Neural crest cell (in vitro differentiated cells): ENCODE measurements around the gene HSPBP1. TPM values are rescaled to one million over a fixed set of nuclear protein-coding genes. Genes with fewer than 3 reads are reported as not detected.

Source experiments
- DNase-seq: peaks from one replicate; pipeline ENCODE4 v3.0.0; 2021; ENCODE audit warnings: low read depth, mixed read lengths, low spot score
- H3K27ac Mint-ChIP-seq: one replicate; pipeline ENCODE4 v1.8.0; 2021; ENCODE audit warnings: mild to moderate bottlenecking, mixed read lengths; ENCODE audit not compliant: unreplicated experiment
- H3K27me3 Mint-ChIP-seq: 2 replicates; pipeline ENCODE4 v1.8.0; 2021; ENCODE audit warnings: low read depth, mild to moderate bottlenecking, mixed read lengths
- H3K36me3 Mint-ChIP-seq: 2 replicates; pipeline ENCODE4 v1.8.0; 2021; ENCODE audit warnings: low read depth, mild to moderate bottlenecking, mixed read lengths
- H3K4me1 Mint-ChIP-seq: 2 replicates; pipeline ENCODE4 v1.8.0; 2021; ENCODE audit warnings: mixed read lengths
- H3K4me3 Mint-ChIP-seq: one replicate; pipeline ENCODE4 v1.8.0; 2021; ENCODE audit warnings: mild to moderate bottlenecking, mixed read lengths
- H3K9me3 Mint-ChIP-seq: 2 replicates; pipeline ENCODE4 v1.8.0; 2021; ENCODE audit warnings: mixed read lengths
- CTCF ChIP-seq: fragments of 200-600 bp; sonication (generic); conservative IDR thresholded peaks from 2 replicates; pipeline ENCODE4 v1.5.0; 2021; ENCODE audit warnings: antibody characterized with exemption, mild to moderate bottlenecking
- total RNA-seq: library from RNA; stranded (reverse); gene quantifications from 2 replicates; pipeline ENCODE4 v1.2.1, GENCODE V29; 2021

The HSPBP1 gene
- total RNA-seq, 1 donor from 2014 or later = 54.7 TPM

GRCh38 chr19:55255618-55256423, 24.1 kb downstream of the HSPBP1 start:
- H3K27ac Mint-ChIP-seq = peak overlapping the region; percentile 45
- no peak for TF ChIP-seq CTCF
- no peaks in the 10 kb centered on the region for H3K9me3 Mint-ChIP-seq
- H3K27me3 Mint-ChIP-seq = no peaks in the 10 kb centered on the region
- H3K4me3 Mint-ChIP-seq = peak overlapping the region; percentile 98
- no peaks in the 10 kb centered on the region for H3K36me3 Mint-ChIP-seq
- peaks cover 50% of the 10 kb centered on the region for H3K4me1 Mint-ChIP-seq
- DNase-seq = no peak

GRCh38 chr19:55254625-55254977, 25.3 kb downstream of the HSPBP1 start:
- no peak for DNase-seq
- Mint-ChIP-seq H3K4me3 (peak overlapping the region; percentile 67), H3K9me3 (no peaks in the 10 kb centered on the region), H3K27ac (no peak overlapping the region), H3K36me3 (no peaks in the 10 kb centered on the region), H3K4me1 (peaks cover 41% of the 10 kb centered on the region), H3K27me3 (no peaks in the 10 kb centered on the region)
- no peak for TF ChIP-seq CTCF

- DNase-seq = no peak
- H3K4me1 Mint-ChIP-seq = peaks cover 36% of the 10 kb centered on the region
These were observed 25.9 kb downstream of the HSPBP1 start for GRCh38 chr19:55253842-55254624.

GRCh38 chr19:55252760-55253663, 26.9 kb downstream of the HSPBP1 start:
- no peak for TF ChIP-seq CTCF
- Mint-ChIP-seq H3K27ac (peak overlapping the region; percentile 38), H3K27me3 (no peaks in the 10 kb centered on the region), H3K9me3 (no peaks in the 10 kb centered on the region), H3K36me3 (no peaks in the 10 kb centered on the region), H3K4me1 (peaks cover 45% of the 10 kb centered on the region), H3K4me3 (peak overlapping the region; percentile 61)
- DNase-seq = no peak

More at GRCh38 chr19:55253842-55254624, 25.9 kb downstream of the HSPBP1 start:
- H3K4me3 Mint-ChIP-seq = peak overlapping the region; percentile 67
- no peaks in the 10 kb centered on the region for H3K27me3 Mint-ChIP-seq
- no peak for TF ChIP-seq CTCF
- no peaks in the 10 kb centered on the region for H3K36me3 Mint-ChIP-seq
- H3K9me3 Mint-ChIP-seq = no peaks in the 10 kb centered on the region
- H3K27ac Mint-ChIP-seq = no peak overlapping the region
